GM19025 (cell line): Measurements from ENCODE around the gene TMEM45A.
"Not testable (repeated sequence)": the region's sequence is repeated elsewhere in the genome, so short reads cannot be mapped to it uniquely, and the experiment has no call there.

ENCODE experiments used
- ATAC-seq: cut with Tn5 transposase; IDR thresholded peaks from one replicate; pipeline ENCODE4 v1.9.1; 2021; ENCODE audit warnings: mild to moderate bottlenecking, low read depth, moderate library complexity; ENCODE audit not compliant: unreplicated experiment

TMEM45A gene

GRCh38 chr3:100531093-100531492, 38.7 kb downstream of the TMEM45A start:
- no peak for ATAC-seq

GRCh38 chr3:100532411-100532810, 40.0 kb downstream of the TMEM45A start:
- no peak for ATAC-seq

GRCh38 chr3:100533176-100533575, 40.8 kb downstream of the TMEM45A start:
- ATAC-seq: no peak

- no peak for ATAC-seq
Observed at GRCh38 chr3:100535610-100535943, 43.2 kb downstream of the TMEM45A start.

- ATAC-seq: no peak
Observed at GRCh38 chr3:100536093-100536492, 43.7 kb downstream of the TMEM45A start.

- no peak for ATAC-seq
Observed at GRCh38 chr3:100537646-100538338, 45.4 kb downstream of the TMEM45A start.

GRCh38 chr3:100538339-100538706, 45.9 kb downstream of the TMEM45A start:
- no peak for ATAC-seq

- ATAC-seq: no peak
Observed at GRCh38 chr3:100540791-100541334, 48.4 kb downstream of the TMEM45A start.

- ATAC-seq: not testable (repeated sequence)
Observed at GRCh38 chr3:100541428-100541827, 49.0 kb downstream of the TMEM45A start.

GRCh38 chr3:100545371-100545770, 53.0 kb downstream of the TMEM45A start:
- ATAC-seq: no peak

- no peak for ATAC-seq
Observed at GRCh38 chr3:100546020-100546744, 53.8 kb downstream of the TMEM45A start.

GRCh38 chr3:100548053-100548452, 55.6 kb downstream of the TMEM45A start:
- no peak for ATAC-seq

GRCh38 chr3:100553618-100554372, 61.4 kb downstream of the TMEM45A start:
- no peak for ATAC-seq

GRCh38 chr3:100554373-100554676, 61.9 kb downstream of the TMEM45A start:
- no peak for ATAC-seq

GRCh38 chr3:100556673-100557310, 64.4 kb downstream of the TMEM45A start:
- no peak for ATAC-seq

GRCh38 chr3:100558233-100558632, 65.8 kb downstream of the TMEM45A start:
- ATAC-seq: no peak

GRCh38 chr3:100560426-100560825, 68.0 kb downstream of the TMEM45A start:
- no peak for ATAC-seq

- ATAC-seq: no peak
Observed at GRCh38 chr3:100561459-100562158, 69.2 kb downstream of the TMEM45A start.

GRCh38 chr3:100562224-100562857, 69.9 kb downstream of the TMEM45A start:
- ATAC-seq: no peak

GRCh38 chr3:100563228-100563627, 70.8 kb downstream of the TMEM45A start:
- ATAC-seq: no peak
